Measurements from ENCODE around the gene CRYGB. TPM values are rescaled to one million over a fixed set of nuclear protein-coding genes. Genes with fewer than 3 reads are reported as not detected.
"Not testable (repeated sequence)": the region's sequence is repeated elsewhere in the genome, so short reads cannot be mapped to it uniquely, and the experiment has no call there.

The CRYGB gene
- total RNA-seq, 1 donor from 2014 or later = not detected

DNA sequence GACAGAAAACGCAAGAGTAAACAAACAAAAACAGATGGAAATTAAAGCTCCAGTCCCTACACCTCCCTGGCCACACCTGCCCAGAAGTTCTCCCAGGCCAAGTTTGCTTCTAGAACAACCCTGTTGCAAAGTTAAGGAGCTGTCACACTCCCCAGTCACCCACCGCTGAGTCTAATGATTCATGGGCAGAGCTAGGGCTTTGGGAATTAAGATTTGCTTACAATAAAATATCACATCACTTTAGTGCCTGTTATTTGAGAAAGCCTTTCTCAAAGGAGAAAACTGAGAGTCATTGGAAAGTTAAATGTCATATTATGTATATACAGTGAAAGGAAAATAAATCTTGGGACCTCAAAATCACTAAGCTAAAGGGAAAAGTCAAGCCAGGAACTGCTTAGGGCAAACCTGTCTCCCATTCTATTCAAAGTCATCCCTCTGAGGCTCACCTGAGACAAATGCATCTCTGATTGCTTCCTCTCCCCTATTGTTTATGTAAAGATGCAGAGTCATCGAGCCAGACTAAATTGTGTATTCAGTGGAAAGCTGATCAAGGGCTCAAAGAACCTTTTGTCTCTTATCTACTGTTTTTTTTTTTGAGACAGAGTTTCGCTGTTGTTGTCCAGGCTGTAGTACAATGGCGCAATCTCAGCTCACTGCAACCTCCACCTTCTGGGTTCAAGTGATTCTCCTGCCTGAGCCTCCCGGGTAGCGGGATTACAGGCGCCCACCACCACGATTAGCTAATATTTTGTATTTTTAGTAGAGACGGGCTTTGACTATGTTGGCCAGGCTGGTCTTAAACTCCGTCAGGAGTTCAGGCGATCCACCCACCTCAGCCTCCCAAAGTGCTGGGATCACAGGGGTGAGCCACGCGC, 2.8 kb downstream of the CRYGB start:
- Mint-ChIP-seq H3K36me3 (ENCODE audit: low read depth, unreplicated experiment) (peaks cover 4% of the 10 kb centered on the region), H3K27ac (ENCODE audit: unreplicated experiment) (no peak overlapping the region), H3K4me1 (ENCODE audit: unreplicated experiment) (peaks cover 4% of the 10 kb centered on the region), H3K27me3 (ENCODE audit: unreplicated experiment) (peaks cover 5% of the 10 kb centered on the region), H3K9me3 (ENCODE audit: unreplicated experiment) (no peaks in the 10 kb centered on the region), H3K4me3 (ENCODE audit: unreplicated experiment) (no peak overlapping the region)
- TF ChIP-seq, protein P1, sequence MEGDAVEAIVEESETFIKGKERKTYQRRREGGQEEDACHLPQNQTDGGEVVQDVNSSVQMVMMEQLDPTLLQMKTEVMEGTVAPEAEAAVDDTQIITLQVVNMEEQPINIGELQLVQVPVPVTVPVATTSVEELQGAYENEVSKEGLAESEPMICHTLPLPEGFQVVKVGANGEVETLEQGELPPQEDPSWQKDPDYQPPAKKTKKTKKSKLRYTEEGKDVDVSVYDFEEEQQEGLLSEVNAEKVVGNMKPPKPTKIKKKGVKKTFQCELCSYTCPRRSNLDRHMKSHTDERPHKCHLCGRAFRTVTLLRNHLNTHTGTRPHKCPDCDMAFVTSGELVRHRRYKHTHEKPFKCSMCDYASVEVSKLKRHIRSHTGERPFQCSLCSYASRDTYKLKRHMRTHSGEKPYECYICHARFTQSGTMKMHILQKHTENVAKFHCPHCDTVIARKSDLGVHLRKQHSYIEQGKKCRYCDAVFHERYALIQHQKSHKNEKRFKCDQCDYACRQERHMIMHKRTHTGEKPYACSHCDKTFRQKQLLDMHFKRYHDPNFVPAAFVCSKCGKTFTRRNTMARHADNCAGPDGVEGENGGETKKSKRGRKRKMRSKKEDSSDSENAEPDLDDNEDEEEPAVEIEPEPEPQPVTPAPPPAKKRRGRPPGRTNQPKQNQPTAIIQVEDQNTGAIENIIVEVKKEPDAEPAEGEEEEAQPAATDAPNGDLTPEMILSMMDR (IDR thresholded peaks at IDR 0.05; ENCODE audit: unreplicated experiment) = no peak
- DNase-seq (ENCODE audit: low spot score) = no peak

DNA sequence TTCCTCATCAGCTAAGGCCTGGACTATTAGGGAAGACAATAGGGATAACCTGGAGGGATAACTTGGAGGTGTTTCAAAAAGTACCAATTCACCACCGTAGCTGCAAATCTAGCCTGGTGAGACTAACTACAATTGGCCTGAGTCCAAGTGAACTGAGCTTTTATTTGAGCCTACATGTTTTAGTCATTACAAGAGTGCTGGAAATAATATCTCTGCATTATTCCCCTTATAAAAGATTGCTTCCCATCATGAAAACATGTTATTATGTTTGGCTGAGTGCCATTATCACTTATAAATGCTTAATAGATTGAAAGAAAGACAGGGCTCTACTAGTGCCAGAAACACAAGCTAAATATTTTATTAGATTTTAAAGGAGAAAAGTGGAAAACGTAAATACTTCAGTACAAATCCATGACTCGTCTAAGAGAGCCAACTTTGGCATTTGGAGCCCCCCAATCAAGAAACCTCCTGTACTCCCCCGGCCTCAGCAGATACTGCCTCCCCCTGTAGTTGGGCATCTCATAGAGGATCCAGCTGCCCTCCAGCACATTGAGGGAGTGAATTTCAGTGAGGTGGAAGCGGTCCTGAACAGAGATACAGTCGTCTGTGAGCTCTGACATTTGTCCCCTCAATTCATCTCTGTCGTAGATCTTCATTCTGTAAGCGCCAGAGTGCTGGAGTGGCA, 3.6 kb downstream of the CRYGB start:
- Mint-ChIP-seq H3K4me3 (ENCODE audit: unreplicated experiment) (no peak overlapping the region), H3K9me3 (ENCODE audit: unreplicated experiment) (peaks cover 4% of the 10 kb centered on the region), H3K4me1 (ENCODE audit: unreplicated experiment) (peaks cover 4% of the 10 kb centered on the region), H3K27me3 (ENCODE audit: unreplicated experiment) (peaks cover 7% of the 10 kb centered on the region), H3K36me3 (ENCODE audit: low read depth, unreplicated experiment) (peaks cover 10% of the 10 kb centered on the region), H3K27ac (ENCODE audit: unreplicated experiment) (no peak overlapping the region)
- no peak for DNase-seq (ENCODE audit: low spot score)
- TF ChIP-seq, protein P1 (IDR thresholded peaks at IDR 0.05; ENCODE audit: unreplicated experiment) = no peak

DNA sequence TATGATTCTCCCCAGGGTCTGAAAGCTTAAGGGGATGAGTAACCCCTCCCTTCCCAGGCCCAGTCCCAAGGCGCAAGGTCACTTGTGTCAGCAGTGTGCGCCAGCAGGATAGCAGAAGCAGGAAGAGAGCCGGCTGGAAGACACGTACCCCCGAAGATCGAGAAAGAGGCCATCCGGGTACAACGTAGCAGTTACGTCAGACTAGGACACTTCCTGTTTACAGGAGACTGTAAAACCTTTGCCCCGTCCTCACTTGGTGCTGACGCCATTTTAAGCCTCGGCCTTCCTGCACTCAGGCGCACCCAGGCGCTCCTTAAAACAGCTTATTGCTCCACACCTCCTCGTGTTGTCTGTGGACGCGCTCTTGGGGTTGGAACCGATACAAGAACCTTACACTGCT, 6.5 kb downstream of the CRYGB start:
- no peak for DNase-seq (ENCODE audit: low spot score)

DNA sequence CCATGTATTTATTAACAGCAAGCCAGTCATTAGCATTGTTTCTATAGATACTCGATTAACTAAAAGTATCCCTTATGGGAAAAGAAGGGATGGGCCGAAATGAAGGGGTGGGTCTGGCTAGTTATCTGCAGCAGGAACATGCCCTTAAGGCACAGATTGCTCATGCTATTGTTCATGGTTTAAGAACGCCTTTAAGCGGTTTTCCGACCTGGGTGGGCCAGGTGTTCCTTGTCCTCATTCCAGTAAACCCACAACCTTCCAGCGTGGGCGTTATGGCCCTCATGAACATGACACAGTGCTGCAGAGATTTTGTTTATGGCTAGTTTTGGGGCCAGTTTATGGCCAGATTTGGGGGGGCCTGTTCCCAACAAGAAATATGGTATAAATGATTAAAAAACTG, 7.6 kb downstream of the CRYGB start:
- H3K27me3 Mint-ChIP-seq (ENCODE audit: unreplicated experiment); H3K4me3 Mint-ChIP-seq (ENCODE audit: unreplicated experiment); H3K4me1 Mint-ChIP-seq (ENCODE audit: unreplicated experiment); H3K9me3 Mint-ChIP-seq (ENCODE audit: unreplicated experiment); H3K27ac Mint-ChIP-seq (ENCODE audit: unreplicated experiment); DNase-seq (ENCODE audit: low spot score): not testable (repeated sequence)
- H3K36me3 Mint-ChIP-seq (ENCODE audit: low read depth, unreplicated experiment) = peaks cover 16% of the 10 kb centered on the region

More for the DNA sequence above, 6.5 kb downstream of the CRYGB start:
- no peaks in the 10 kb centered on the region for H3K4me1 Mint-ChIP-seq (ENCODE audit: unreplicated experiment)
- TF ChIP-seq, protein P1 (IDR thresholded peaks at IDR 0.05; ENCODE audit: unreplicated experiment) = no peak
- H3K9me3 Mint-ChIP-seq (ENCODE audit: unreplicated experiment) = peaks cover 4% of the 10 kb centered on the region
- peaks cover 3% of the 10 kb centered on the region for H3K27me3 Mint-ChIP-seq (ENCODE audit: unreplicated experiment)
- H3K4me3 Mint-ChIP-seq (ENCODE audit: unreplicated experiment) = no peak overlapping the region
- peaks cover 16% of the 10 kb centered on the region for H3K36me3 Mint-ChIP-seq (ENCODE audit: low read depth, unreplicated experiment)
- H3K27ac Mint-ChIP-seq (ENCODE audit: unreplicated experiment) = no peak overlapping the region

DNA sequence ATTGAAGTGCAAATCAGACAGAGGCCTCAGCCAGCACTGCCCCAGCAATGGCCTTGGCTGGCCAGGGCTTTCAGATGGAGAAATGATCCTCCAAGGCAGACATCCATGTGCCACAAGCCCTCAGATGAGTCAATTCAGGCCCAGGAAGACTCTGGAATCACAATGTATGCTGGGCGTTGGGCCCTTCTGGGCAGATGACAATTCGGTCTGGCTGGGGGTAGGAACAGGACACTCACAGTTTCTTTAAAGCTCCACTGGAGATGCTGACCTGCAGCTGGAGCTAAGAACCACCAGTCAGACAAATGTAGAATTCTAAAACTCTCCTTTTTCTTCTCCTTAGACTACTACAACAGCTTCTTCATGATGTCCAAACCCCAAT, 9.3 kb downstream of the CRYGB start:
- no peak for DNase-seq (ENCODE audit: low spot score)
- peaks cover 7% of the 10 kb centered on the region for H3K27me3 Mint-ChIP-seq (ENCODE audit: unreplicated experiment)
- no peaks in the 10 kb centered on the region for H3K4me1 Mint-ChIP-seq (ENCODE audit: unreplicated experiment)
- peaks cover 4% of the 10 kb centered on the region for H3K9me3 Mint-ChIP-seq (ENCODE audit: unreplicated experiment)
- peaks cover 16% of the 10 kb centered on the region for H3K36me3 Mint-ChIP-seq (ENCODE audit: low read depth, unreplicated experiment)
- TF ChIP-seq, protein P1 (IDR thresholded peaks at IDR 0.05; ENCODE audit: unreplicated experiment) = no peak
- H3K27ac Mint-ChIP-seq (ENCODE audit: unreplicated experiment) = no peak overlapping the region
- no peak overlapping the region for H3K4me3 Mint-ChIP-seq (ENCODE audit: unreplicated experiment)
